IMR-90 (cell line): ENCODE results near the gene KIF6.

ENCODE experiments used
- BHLHE40 ChIP-seq: fragments of 150-350 bp; IDR thresholded peaks from 2 replicates; pipeline ENCODE4 v1.6.1; 2016; ENCODE audit warnings: mild to moderate bottlenecking, low read depth, low read length
- CEBPB ChIP-seq: IDR thresholded peaks from 2 replicates; pipeline ENCODE4 v1.6.1; 2012; ENCODE audit warnings: low read depth, low read length, improper control_type of control experiment
- CTCF ChIP-seq: conservative IDR thresholded peaks from 2 replicates; pipeline ENCODE4 v1.5.1; 2012; ENCODE audit warnings: mild to moderate bottlenecking, low read depth, low read length, improper control_type of control experiment
- ELK1 ChIP-seq: fragments of 150-350 bp; IDR thresholded peaks from 2 replicates; pipeline ENCODE4 v1.6.1; 2016; ENCODE audit warnings: low read depth, mild to moderate bottlenecking, low read length, moderate library complexity, borderline replicate concordance
- FOS ChIP-seq: fragments of 150-350 bp; IDR thresholded peaks from 2 replicates; pipeline ENCODE4 v1.6.1; 2016; ENCODE audit warnings: low read depth, low read length
- MAZ ChIP-seq: IDR thresholded peaks from 2 replicates; pipeline ENCODE4 v1.6.1; 2012; ENCODE audit warnings: low read depth, mild to moderate bottlenecking, low read length, improper control_type of control experiment, moderate library complexity, borderline replicate concordance
- POLR2A ChIP-seq: IDR thresholded peaks from 2 replicates; pipeline ENCODE4 v1.6.1; 2012; ENCODE audit warnings: mild to moderate bottlenecking, low read depth, low read length
- RFX5 ChIP-seq: IDR thresholded peaks from 2 replicates; pipeline ENCODE4 v1.8.0; 2012; ENCODE audit warnings: low read depth, mild to moderate bottlenecking, low read length, moderate library complexity
- SMC3 ChIP-seq: fragments of 150-350 bp; IDR thresholded peaks from 2 replicates; pipeline ENCODE4 v1.6.1; 2016; ENCODE audit warnings: low read depth, mild to moderate bottlenecking, antibody characterized with exemption, low read length, moderate library complexity
- USF2 ChIP-seq: fragments of 150-350 bp; IDR thresholded peaks from 2 replicates; pipeline ENCODE4 v1.6.1; 2017; ENCODE audit warnings: mild to moderate bottlenecking, antibody characterized with exemption, low read length, low read depth

- no peak for TF ChIP-seq CTCF
- TF ChIP-seq ELK1: no peak
- no peak for TF ChIP-seq CEBPB
- TF ChIP-seq POLR2A: no peak
- no peak for TF ChIP-seq USF2
- no peak for TF ChIP-seq BHLHE40
- no peak for TF ChIP-seq FOS
- no peak for TF ChIP-seq MAZ
- TF ChIP-seq RFX5: no peak
- TF ChIP-seq SMC3: no peak
Observed at GRCh38 chr6:39321761-39322160, 403.4 kb downstream of the KIF6 start.
